HEK293T (cell line): ENCODE measurements around the gene SYT13.

Experiments used
- CTCF ChIA-PET: fragments of 350-600 bp; formaldehyde crosslinking; extraction: SDS; loops from one replicate; lab custom pipeline; 2021; ENCODE audit warnings: antibody characterized with exemption, inconsistent platforms; lab: Yijun Ruan, JAX
- POLR2A ChIA-PET: fragments of 350-600 bp; formaldehyde crosslinking; extraction: SDS; loops from one replicate; lab custom pipeline; 2020; ENCODE audit warnings: antibody characterized with exemption, inconsistent platforms; lab: Yijun Ruan, JAX
- DNase-seq: peaks from one replicate; pipeline ENCODE4 v3.0.0; 2012; ENCODE audit warnings: mixed read lengths; ENCODE audit errors: extremely low spot score
- ARNT ChIP-seq: fragments of 450-650 bp; IDR thresholded peaks from 2 replicates; pipeline ENCODE4 v1.6.1; 2017; ENCODE audit warnings: mild to moderate bottlenecking
- BHLHE40 ChIP-seq: fragments of 450-650 bp; IDR thresholded peaks from 2 replicates; pipeline ENCODE4 v1.6.1; 2016; ENCODE audit warnings: mild to moderate bottlenecking, moderate library complexity, borderline replicate concordance
- CTBP1 ChIP-seq: fragments of 450-650 bp; IDR thresholded peaks from 2 replicates; pipeline ENCODE4 v1.6.1; 2016; ENCODE audit warnings: borderline replicate concordance
- ELF4 ChIP-seq: fragments of 450-650 bp; IDR thresholded peaks from 2 replicates; pipeline ENCODE4 v1.6.1; 2017; ENCODE audit warnings: antibody characterized with exemption
- FOXA1 ChIP-seq: fragments of 450-650 bp; IDR thresholded peaks from 2 replicates; pipeline ENCODE4 v1.6.1; 2016; ENCODE audit warnings: mild to moderate bottlenecking
- FOXK2 ChIP-seq: fragments of 450-650 bp; IDR thresholded peaks from 2 replicates; pipeline ENCODE4 v1.6.1; 2016; ENCODE audit warnings: mild to moderate bottlenecking
- FOXM1 ChIP-seq: fragments of 450-650 bp; IDR thresholded peaks from 2 replicates; pipeline ENCODE4 v1.6.1; 2017; ENCODE audit warnings: mild to moderate bottlenecking, borderline replicate concordance
- HDGF ChIP-seq: fragments of 450-650 bp; IDR thresholded peaks from 2 replicates; pipeline ENCODE4 v1.6.1; 2017; ENCODE audit warnings: antibody characterized with exemption, borderline replicate concordance
- L3MBTL2 ChIP-seq: fragments of 450-650 bp; conservative IDR thresholded peaks from 2 replicates; pipeline ENCODE4 v1.6.1; 2016; ENCODE audit warnings: mild to moderate bottlenecking
- LEF1 ChIP-seq: fragments of 450-650 bp; IDR thresholded peaks from 2 replicates; pipeline ENCODE4 v1.6.1; 2017; ENCODE audit warnings: mild to moderate bottlenecking, borderline replicate concordance
- NFRKB ChIP-seq: fragments of 450-650 bp; IDR thresholded peaks from 2 replicates; pipeline ENCODE4 v1.6.1; 2016; ENCODE audit warnings: mild to moderate bottlenecking, moderate library complexity
- SP1 ChIP-seq: fragments of 450-650 bp; IDR thresholded peaks from 2 replicates; pipeline ENCODE4 v1.6.1; 2017
- SUZ12 ChIP-seq: fragments of 450-650 bp; IDR thresholded peaks from 2 replicates; pipeline ENCODE4 v1.6.1; 2016; ENCODE audit warnings: mild to moderate bottlenecking
- TARDBP ChIP-seq: fragments of 450-650 bp; IDR thresholded peaks from 2 replicates; pipeline ENCODE4 v1.6.1; 2016
- ZNF384 ChIP-seq: fragments of 450-650 bp; IDR thresholded peaks from 2 replicates; pipeline ENCODE4 v1.6.1; 2016
- TF ChIP-seq, protein P1 (sequence below): fragments of 450-650 bp; IDR thresholded peaks from 2 replicates; pipeline ENCODE4 v1.6.1; 2016

SYT13 gene

DNA sequence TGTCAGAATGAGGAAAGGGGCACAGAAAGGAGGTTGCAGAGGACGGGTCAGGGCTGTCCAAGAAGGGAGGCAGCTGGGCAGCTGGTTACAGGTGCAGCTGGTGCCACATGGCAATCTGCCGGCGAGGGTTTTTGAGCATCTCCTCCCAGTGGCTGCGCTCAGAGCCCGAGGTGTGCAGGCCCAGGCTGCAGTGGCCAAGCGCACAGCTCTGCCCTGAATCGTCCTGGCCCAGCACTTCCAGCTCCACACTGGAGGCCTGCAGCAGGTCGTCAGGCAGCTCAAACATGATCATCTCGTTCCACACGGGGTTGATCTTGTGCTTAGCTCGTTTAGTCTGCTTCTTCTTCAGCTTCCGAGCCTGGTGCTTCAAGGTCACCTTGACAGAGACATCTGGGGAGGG is 42.2 kb downstream of the SYT13 start:
- CTCF ChIA-PET = interaction anchor here (0.7 to 1.8 kb wide), 3 partner anchors 8 to 96 kb away, joined by 3 to 8 read pairs (median 6); no protein-coding TSS in a partner anchor
- no peak for DNase-seq
- POLR2A ChIA-PET = no interaction called here
- TF ChIP-seq FOXK2 (no peak), FOXM1 (no peak), HDGF (no peak), ZNF384 (no peak), TARDBP (no peak), ARNT (no peak), L3MBTL2 (no peak), NFRKB (no peak), FOXA1 (no peak), SP1 (no peak), BHLHE40 (no peak), LEF1 (no peak)
- TF ChIP-seq, protein P1, sequence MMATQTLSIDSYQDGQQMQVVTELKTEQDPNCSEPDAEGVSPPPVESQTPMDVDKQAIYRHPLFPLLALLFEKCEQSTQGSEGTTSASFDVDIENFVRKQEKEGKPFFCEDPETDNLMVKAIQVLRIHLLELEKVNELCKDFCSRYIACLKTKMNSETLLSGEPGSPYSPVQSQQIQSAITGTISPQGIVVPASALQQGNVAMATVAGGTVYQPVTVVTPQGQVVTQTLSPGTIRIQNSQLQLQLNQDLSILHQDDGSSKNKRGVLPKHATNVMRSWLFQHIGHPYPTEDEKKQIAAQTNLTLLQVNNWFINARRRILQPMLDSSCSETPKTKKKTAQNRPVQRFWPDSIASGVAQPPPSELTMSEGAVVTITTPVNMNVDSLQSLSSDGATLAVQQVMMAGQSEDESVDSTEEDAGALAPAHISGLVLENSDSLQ = no peak

- POLR2A ChIA-PET = no interaction called here
- TF ChIP-seq FOXM1 = no peak
- CTCF ChIA-PET = no interaction called here
Measured at GRCh38 chr11:45239733-45240132, 46.4 kb downstream of the SYT13 start.

GRCh38 chr11:45238724-45239123 is 47.4 kb downstream of the SYT13 start:
- TF ChIP-seq ARNT (no peak), TARDBP (no peak), LEF1 (no peak), FOXK2 (no peak), NFRKB (no peak), FOXA1 (no peak), ZNF384 (no peak), ELF4 (no peak), SP1 (no peak)
- TF ChIP-seq, protein P1 = no peak
- CTCF ChIA-PET = no interaction called here
- no peak for DNase-seq
- POLR2A ChIA-PET = interaction anchor here (0.6 kb wide), 1 partner anchor 936 kb away, joined by 4 read pairs; no protein-coding TSS in a partner anchor

More at GRCh38 chr11:45239733-45240132, 46.4 kb downstream of the SYT13 start:
- no peak for DNase-seq

GRCh38 chr11:45237711-45238315 is 48.3 kb downstream of the SYT13 start:
- POLR2A ChIA-PET = no interaction called here
- CTCF ChIA-PET = interaction anchor here (0.7 kb wide), 1 partner anchor 136 kb away, joined by 4 read pairs; no protein-coding TSS in a partner anchor
- TF ChIP-seq SUZ12 (no peak), SP1 (no peak), HDGF (no peak), NFRKB (no peak), ELF4 (no peak), TARDBP (no peak), FOXA1 (no peak), ARNT (no peak)
- TF ChIP-seq, protein P1 = no peak
- no peak for DNase-seq

DNA sequence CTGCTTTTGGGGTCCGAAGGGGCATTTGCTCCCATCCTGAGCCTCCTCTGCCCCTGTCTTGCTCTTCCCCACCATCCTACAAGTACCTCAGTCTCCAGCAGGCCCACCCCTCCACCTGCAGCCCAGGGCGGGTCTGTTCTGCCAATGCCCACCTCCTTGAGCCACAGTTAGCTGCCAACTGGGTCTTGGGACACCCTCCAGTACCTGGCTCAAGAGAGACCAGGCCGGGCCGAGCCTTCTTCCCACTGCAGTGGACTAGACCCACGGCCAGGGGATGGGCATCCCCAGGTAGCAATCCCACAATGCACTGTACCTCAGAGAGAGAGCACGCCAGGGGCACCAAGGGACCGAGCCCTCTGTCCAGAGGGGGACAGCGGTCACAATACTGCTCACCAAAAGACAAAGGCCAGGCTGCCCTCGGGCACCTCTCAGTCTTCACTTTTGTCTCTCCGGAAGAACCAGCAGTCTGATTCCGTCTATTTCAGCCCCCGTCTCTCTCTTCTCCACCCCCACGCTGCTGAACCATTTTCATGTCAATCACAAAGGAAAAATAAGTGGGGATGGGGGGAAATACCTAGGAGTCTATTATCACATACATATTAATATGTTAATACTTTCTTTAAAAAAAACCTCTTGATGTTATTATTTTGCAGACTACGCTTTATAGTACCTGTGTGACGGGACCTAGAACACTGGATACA is 51.7 kb downstream of the SYT13 start:
- no peak for TF ChIP-seq CTBP1
- no peak for TF ChIP-seq SUZ12
- no peak for TF ChIP-seq BHLHE40
- TF ChIP-seq FOXA1 = no peak
- TF ChIP-seq LEF1 = no peak
- no peak for TF ChIP-seq TARDBP
- no peak for TF ChIP-seq ARNT
- no peak for DNase-seq
- POLR2A ChIA-PET = no interaction called here
- CTCF ChIA-PET = interaction anchor here (0.9 to 1.5 kb wide), 5 partner anchors 12 to 27 kb away, joined by 3 to 15 read pairs (median 4); no protein-coding TSS in a partner anchor

DNA sequence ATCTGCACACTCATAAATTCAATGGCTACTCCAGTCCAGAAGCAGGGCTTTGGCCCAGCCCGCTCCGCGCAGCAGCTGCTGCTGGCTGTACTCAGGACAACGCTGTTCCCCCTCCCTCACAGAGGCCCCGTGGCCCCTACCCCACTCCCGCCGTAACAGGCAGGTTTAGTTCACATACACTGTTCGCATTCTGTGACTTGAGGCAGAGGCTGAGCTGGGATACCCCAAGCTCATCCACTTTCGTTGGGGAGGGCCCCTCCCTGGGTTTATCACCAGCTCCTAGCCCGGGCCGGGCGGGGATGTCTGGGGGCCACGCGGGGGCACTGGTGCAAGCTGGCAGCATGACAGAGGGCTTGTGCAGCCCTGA is 52.4 kb downstream of the SYT13 start:
- ChIA-PET CTCF (interaction anchor here (0.7 to 1.5 kb wide), 9 partner anchors 10 to 307 kb away, joined by 3 to 15 read pairs (median 5); no protein-coding TSS in a partner anchor), POLR2A (no interaction called here)
- DNase-seq = no peak
- TF ChIP-seq ELF4 = no peak
